MCF 10A (cell line): ENCODE results near the gene PALLD. TPM values are rescaled to one million over a fixed set of nuclear protein-coding genes. Genes with fewer than 3 reads are reported as not detected.

Experiments
- BruUV-seq: library from RNA; stranded (reverse); fragments of 400-500 nt; replicated peaks from 2 replicates; lab custom pipeline; 2021; lab: Mats Ljungman, UMichigan
- CTCF ChIA-PET: fragments of 300-600 bp; sonication (Branson Sonifier 250); formaldehyde crosslinking; extraction: SDS; loops from one replicate; lab custom pipeline; 2021; ENCODE audit warnings: antibody characterized with exemption, inconsistent platforms; lab: Yijun Ruan, JAX
- POLR2A ChIA-PET: fragments of 300-600, 350-650 bp; sonication (Branson Sonifier 250); formaldehyde crosslinking; extraction: SDS; loops from one replicate; lab custom pipeline; 2020; ENCODE audit warnings: antibody characterized with exemption, inconsistent platforms; lab: Yijun Ruan, JAX
- DNase-seq: peaks from one replicate; pipeline ENCODE4 v3.0.0-alpha.2; 2018; ENCODE audit not compliant: unreplicated experiment
- H3K27ac Mint-ChIP-seq: one replicate; pipeline ENCODE4 v1.8.0; 2022; ENCODE audit warnings: mild to moderate bottlenecking, low read depth, mixed read lengths; ENCODE audit not compliant: unreplicated experiment
- H3K27me3 Mint-ChIP-seq: one replicate; pipeline ENCODE4 v1.8.0; 2022; ENCODE audit warnings: mixed read lengths; ENCODE audit not compliant: insufficient read depth, unreplicated experiment
- H3K36me3 Mint-ChIP-seq: one replicate; pipeline ENCODE4 v1.8.0; 2022; ENCODE audit warnings: mild to moderate bottlenecking, moderate library complexity, mixed read lengths; ENCODE audit not compliant: insufficient read depth, unreplicated experiment
- H3K4me1 Mint-ChIP-seq: one replicate; pipeline ENCODE4 v1.8.0; 2022; ENCODE audit warnings: mixed read lengths; ENCODE audit not compliant: insufficient read depth, unreplicated experiment
- H3K4me3 Mint-ChIP-seq: one replicate; pipeline ENCODE4 v1.8.0; 2022; ENCODE audit warnings: mild to moderate bottlenecking, moderate library complexity, mixed read lengths; ENCODE audit not compliant: unreplicated experiment
- H3K9me3 Mint-ChIP-seq: one replicate; pipeline ENCODE4 v1.8.0; 2022; ENCODE audit warnings: mixed read lengths; ENCODE audit not compliant: unreplicated experiment
- CTCF ChIP-seq: fragments of 200-600 bp; IDR thresholded peaks from one replicate; pipeline ENCODE4 v1.8.0; 2022; ENCODE audit warnings: antibody characterized with exemption, mild to moderate bottlenecking; ENCODE audit not compliant: unreplicated experiment
- intact Hi-C: fragments of 100-400 bp; cut with micrococcal nuclease; formaldehyde crosslinking; loops from 2 replicates; pipeline ENCODE4 v1.14.1; 2022
- total RNA-seq: library from RNA; stranded (reverse); gene quantifications from 2 replicates; pipeline ENCODE4 v1.2.3, GENCODE V29; 2022

The PALLD gene
- total RNA-seq, 1 experiment from 2014 or later = 191 TPM

- H3K4me3 Mint-ChIP-seq = no peak overlapping the region
- ChIA-PET CTCF (interaction anchor here (0.5 to 8.3 kb wide), 53 partner anchors 10 to 826 kb away, joined by 3 to 173 read pairs (median 4); no protein-coding TSS in a partner anchor), POLR2A (interaction anchor here (0.6 to 4.8 kb wide), 9 partner anchors 61 to 205 kb away, joined by 3 to 47 read pairs (median 3); no protein-coding TSS in a partner anchor)
- TF ChIP-seq CTCF = no peak
- BruUV-seq = no TSS peak
- intact Hi-C loops = loop anchor here (10.0 kb wide), 1 partner anchor 197 kb away; no protein-coding TSS in a partner anchor
- peak overlapping the region; percentile 80 for H3K27ac Mint-ChIP-seq
- peak; percentile 66 for DNase-seq
- no peaks in the 10 kb centered on the region for H3K9me3 Mint-ChIP-seq
- no peaks in the 10 kb centered on the region for H3K36me3 Mint-ChIP-seq
- H3K4me1 Mint-ChIP-seq = peaks cover 23% of the 10 kb centered on the region
- H3K27me3 Mint-ChIP-seq = no peaks in the 10 kb centered on the region
These were observed 214.6 kb downstream of the PALLD start for GRCh38 chr4:168711197-168712140.

GRCh38 chr4:168712316-168712890, 215.6 kb downstream of the PALLD start:
- no peak for TF ChIP-seq CTCF
- no peak overlapping the region for H3K4me3 Mint-ChIP-seq
- peaks cover 33% of the 10 kb centered on the region for H3K4me1 Mint-ChIP-seq
- no TSS peak for BruUV-seq
- no peaks in the 10 kb centered on the region for H3K27me3 Mint-ChIP-seq
- H3K27ac Mint-ChIP-seq = peak overlapping the region; percentile 80
- no peaks in the 10 kb centered on the region for H3K36me3 Mint-ChIP-seq
- H3K9me3 Mint-ChIP-seq = no peaks in the 10 kb centered on the region
- intact Hi-C loops = loop anchor here (10.0 kb wide), 1 partner anchor 198 kb away; no protein-coding TSS in a partner anchor
- ChIA-PET POLR2A (interaction anchor here (0.7 to 4.8 kb wide), 4 partner anchors 103 to 171 kb away, joined by 3 to 47 read pairs (median 3); no protein-coding TSS in a partner anchor), CTCF (interaction anchor here (0.5 to 8.3 kb wide), 18 partner anchors 30 to 827 kb away, joined by 3 to 173 read pairs (median 4); no protein-coding TSS in a partner anchor)
- DNase-seq = no peak

- no peak overlapping the region for H3K4me3 Mint-ChIP-seq
- no peak for DNase-seq
- ChIA-PET CTCF (interaction anchor here (0.6 to 8.3 kb wide), 7 partner anchors 91 to 204 kb away, joined by 3 to 173 read pairs (median 4); no protein-coding TSS in a partner anchor), POLR2A (interaction anchor here (0.8 to 4.8 kb wide), 4 partner anchors 98 to 170 kb away, joined by 3 to 47 read pairs (median 3); no protein-coding TSS in a partner anchor)
- peaks cover 41% of the 10 kb centered on the region for H3K4me1 Mint-ChIP-seq
- H3K36me3 Mint-ChIP-seq = no peaks in the 10 kb centered on the region
- no peak overlapping the region for H3K27ac Mint-ChIP-seq
- TF ChIP-seq CTCF = no peak
- no peaks in the 10 kb centered on the region for H3K27me3 Mint-ChIP-seq
- no TSS peak for BruUV-seq
- no peaks in the 10 kb centered on the region for H3K9me3 Mint-ChIP-seq
- intact Hi-C loops = loop anchor here (10.0 kb wide), 1 partner anchor 198 kb away; no protein-coding TSS in a partner anchor
These were observed 216.4 kb downstream of the PALLD start for GRCh38 chr4:168713253-168713652.
